GM21825 (cell line): ENCODE measurements around the gene RPS19BP1.
"Not testable (repeated sequence)": the region's sequence is repeated elsewhere in the genome, so short reads cannot be mapped to it uniquely, and the experiment has no call there.

ENCODE experiments used
- ATAC-seq: cut with Tn5 transposase; IDR thresholded peaks from one replicate; pipeline ENCODE4 v1.9.1; 2021; ENCODE audit warnings: mild to moderate bottlenecking, moderate library complexity; ENCODE audit not compliant: unreplicated experiment

RPS19BP1 gene

GRCh38 chr22:39514373-39514973 is 18.1 kb downstream of the RPS19BP1 start:
- ATAC-seq: no peak

GRCh38 chr22:39513791-39514190 is 18.8 kb downstream of the RPS19BP1 start:
- ATAC-seq: no peak

GRCh38 chr22:39512026-39512425 is 20.5 kb downstream of the RPS19BP1 start:
- ATAC-seq: no peak

- ATAC-seq: no peak
Observed at GRCh38 chr22:39511226-39511625, 21.3 kb downstream of the RPS19BP1 start.

- no peak for ATAC-seq
Observed at GRCh38 chr22:39510529-39511149, 21.9 kb downstream of the RPS19BP1 start.

GRCh38 chr22:39508393-39508792 is 24.2 kb downstream of the RPS19BP1 start:
- no peak for ATAC-seq

- ATAC-seq: not testable (repeated sequence)
Observed at GRCh38 chr22:39507021-39507420, 25.5 kb downstream of the RPS19BP1 start.

- ATAC-seq: no peak
Observed at GRCh38 chr22:39504071-39504470, 28.5 kb downstream of the RPS19BP1 start.

GRCh38 chr22:39503630-39504029 is 28.9 kb downstream of the RPS19BP1 start:
- ATAC-seq: no peak

- no peak for ATAC-seq
Observed at GRCh38 chr22:39502789-39503409, 29.6 kb downstream of the RPS19BP1 start.

GRCh38 chr22:39502109-39502788 is 30.3 kb downstream of the RPS19BP1 start, which contains the start of gene MIEF1:
TSS of gene MIEF1 (plus strand) at chr22:39502290. CDS start at chr22:39511295, 9,005 bp downstream.
- peak; percentile 83 for ATAC-seq

GRCh38 chr22:39501644-39502108 is 30.9 kb downstream of the RPS19BP1 start:
- ATAC-seq: no peak

- no peak for ATAC-seq
Observed at GRCh38 chr22:39500101-39500500, 32.4 kb downstream of the RPS19BP1 start.

- no peak for ATAC-seq
Observed at GRCh38 chr22:39498802-39499201, 33.7 kb downstream of the RPS19BP1 start.

- no peak for ATAC-seq
Observed at GRCh38 chr22:39498368-39498767, 34.2 kb downstream of the RPS19BP1 start.

- no peak for ATAC-seq
Observed at GRCh38 chr22:39497429-39497828, 35.1 kb downstream of the RPS19BP1 start.

GRCh38 chr22:39496131-39496838 is 36.3 kb downstream of the RPS19BP1 start:
- no peak for ATAC-seq

- no peak for ATAC-seq
Observed at GRCh38 chr22:39494471-39495120, 38.0 kb downstream of the RPS19BP1 start.

- ATAC-seq: no peak
Observed at GRCh38 chr22:39493759-39494158, 38.8 kb downstream of the RPS19BP1 start.

GRCh38 chr22:39492186-39492585 is 40.4 kb downstream of the RPS19BP1 start:
- ATAC-seq: no peak
